OCI-LY1 (cell line): ENCODE data around the gene TMEM63B.
A peak's percentile ranks its signal among the peaks of the same experiment; 100 is the strongest.

Experiments
- EZH2 ChIP-seq: fragments of 200-600 bp; sonication (generic), shearing (Covaris generic); IDR thresholded peaks from 2 replicates; pipeline ENCODE4 v1.8.0; 2017; ENCODE audit warnings: borderline replicate concordance, mixed run types, mild to moderate bottlenecking, antibody characterized with exemption, low read length, moderate library complexity, mixed read lengths
- TF ChIP-seq, protein P1 (sequence below): fragments of 200-600 bp; sonication (generic), shearing (Covaris generic); IDR thresholded peaks from 2 replicates; pipeline ENCODE4 v1.5.1; 2017; ENCODE audit warnings: mild to moderate bottlenecking, antibody characterized with exemption, low read length, moderate library complexity, mixed read lengths

DNA sequence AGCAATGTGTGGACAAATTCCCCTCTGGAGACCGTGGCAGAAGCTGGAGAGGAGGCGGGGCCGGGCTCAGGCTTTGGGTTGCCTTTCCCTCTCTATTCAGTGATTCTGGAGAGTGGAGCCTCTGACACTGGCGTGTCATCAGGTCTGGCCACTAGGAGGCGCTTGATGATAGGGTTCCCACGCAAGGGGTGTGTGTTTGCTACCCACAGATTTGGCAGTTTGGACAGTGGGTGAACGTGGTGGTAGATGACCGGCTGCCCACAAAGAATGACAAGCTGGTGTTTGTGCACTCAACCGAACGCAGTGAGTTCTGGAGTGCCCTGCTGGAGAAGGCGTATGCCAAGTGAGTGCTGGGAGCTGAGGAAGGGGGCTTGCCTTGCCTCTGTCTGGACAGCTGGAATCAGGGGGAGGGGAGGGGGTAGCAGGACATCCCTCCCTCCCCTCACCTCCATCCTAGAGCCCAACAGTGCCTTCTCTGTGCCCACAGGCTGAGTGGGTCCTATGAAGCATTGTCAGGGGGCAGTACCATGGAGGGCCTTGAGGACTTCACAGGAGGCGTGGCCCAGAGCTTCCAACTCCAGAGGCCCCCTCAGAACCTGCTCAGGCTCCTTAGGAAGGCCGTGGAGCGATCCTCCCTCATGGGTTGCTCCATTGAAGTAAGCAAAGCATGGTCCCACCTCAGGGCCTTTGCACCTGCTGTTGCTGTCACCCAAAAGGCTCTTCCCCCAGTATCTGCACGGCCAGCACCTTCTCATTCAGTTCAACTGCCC, 45.6 kb downstream of the TMEM63B start:
- TF ChIP-seq, protein P1, sequence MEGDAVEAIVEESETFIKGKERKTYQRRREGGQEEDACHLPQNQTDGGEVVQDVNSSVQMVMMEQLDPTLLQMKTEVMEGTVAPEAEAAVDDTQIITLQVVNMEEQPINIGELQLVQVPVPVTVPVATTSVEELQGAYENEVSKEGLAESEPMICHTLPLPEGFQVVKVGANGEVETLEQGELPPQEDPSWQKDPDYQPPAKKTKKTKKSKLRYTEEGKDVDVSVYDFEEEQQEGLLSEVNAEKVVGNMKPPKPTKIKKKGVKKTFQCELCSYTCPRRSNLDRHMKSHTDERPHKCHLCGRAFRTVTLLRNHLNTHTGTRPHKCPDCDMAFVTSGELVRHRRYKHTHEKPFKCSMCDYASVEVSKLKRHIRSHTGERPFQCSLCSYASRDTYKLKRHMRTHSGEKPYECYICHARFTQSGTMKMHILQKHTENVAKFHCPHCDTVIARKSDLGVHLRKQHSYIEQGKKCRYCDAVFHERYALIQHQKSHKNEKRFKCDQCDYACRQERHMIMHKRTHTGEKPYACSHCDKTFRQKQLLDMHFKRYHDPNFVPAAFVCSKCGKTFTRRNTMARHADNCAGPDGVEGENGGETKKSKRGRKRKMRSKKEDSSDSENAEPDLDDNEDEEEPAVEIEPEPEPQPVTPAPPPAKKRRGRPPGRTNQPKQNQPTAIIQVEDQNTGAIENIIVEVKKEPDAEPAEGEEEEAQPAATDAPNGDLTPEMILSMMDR, result peak; percentile 94
- TF ChIP-seq EZH2, result no peak
